HUES48 (cell line): ENCODE data around the gene TANK.
"Not testable (repeated sequence)": the region's sequence is repeated elsewhere in the genome, so short reads cannot be mapped to it uniquely, and the experiment has no call there.

Experiments used
- H3K27ac ChIP-seq: one replicate; pipeline ENCODE4 v1.7.0; 2013; ENCODE audit warnings: low read depth, low read length, inconsistent platforms
- H3K27me3 ChIP-seq: 2 replicates; pipeline ENCODE4 v1.6.1; 2013; ENCODE audit warnings: mild to moderate bottlenecking, low read length; ENCODE audit not compliant: control insufficient read depth, insufficient read depth
- H3K36me3 ChIP-seq: 2 replicates; pipeline ENCODE4 v1.6.1; 2013; ENCODE audit warnings: low read length; ENCODE audit not compliant: control insufficient read depth, insufficient read depth
- H3K4me1 ChIP-seq: 2 replicates; pipeline ENCODE4 v1.6.1; 2013; ENCODE audit warnings: mild to moderate bottlenecking, low read length; ENCODE audit not compliant: control insufficient read depth, insufficient read depth
- H3K4me3 ChIP-seq: 2 replicates; pipeline ENCODE4 v1.5.1; 2013; ENCODE audit warnings: mild to moderate bottlenecking, low read depth, low read length
- H3K9ac ChIP-seq: 2 replicates; pipeline ENCODE4 v1.6.1; 2013; ENCODE audit warnings: mild to moderate bottlenecking, low read depth, low read length, moderate library complexity
- H3K9me3 ChIP-seq: 2 replicates; pipeline ENCODE4 v1.6.1; 2013; ENCODE audit warnings: low read length; ENCODE audit not compliant: control insufficient read depth, insufficient read depth

The TANK gene

GRCh38 chr2:161280906-161281323 is 120.7 kb downstream of the TANK start:
- H3K27ac ChIP-seq, H3K9ac ChIP-seq, H3K36me3 ChIP-seq, H3K4me3 ChIP-seq, H3K4me1 ChIP-seq, H3K27me3 ChIP-seq: not testable (repeated sequence)
- peaks cover 15% of the 10 kb centered on the region for H3K9me3 ChIP-seq

- not testable (repeated sequence) for H3K36me3 ChIP-seq, H3K27me3 ChIP-seq, H3K9ac ChIP-seq, H3K4me3 ChIP-seq, H3K4me1 ChIP-seq, H3K27ac ChIP-seq
- H3K9me3 ChIP-seq, result peaks cover 19% of the 10 kb centered on the region
Measured at GRCh38 chr2:161281615-161282310, 121.5 kb downstream of the TANK start.

- not testable (repeated sequence) for H3K27ac ChIP-seq, H3K4me1 ChIP-seq, H3K9ac ChIP-seq, H3K27me3 ChIP-seq, H3K36me3 ChIP-seq, H3K4me3 ChIP-seq
- peaks cover 19% of the 10 kb centered on the region for H3K9me3 ChIP-seq
Measured at GRCh38 chr2:161282311-161282644, 122.0 kb downstream of the TANK start.

- Histone ChIP-seq H3K9ac (no peak overlapping the region), H3K4me3 (no peak overlapping the region), H3K4me1 (no peaks in the 10 kb centered on the region), H3K36me3 (no peaks in the 10 kb centered on the region), H3K27ac (no peak overlapping the region), H3K9me3 (peaks cover 15% of the 10 kb centered on the region), H3K27me3 (no peaks in the 10 kb centered on the region)
Measured at GRCh38 chr2:161283926-161284325, 123.7 kb downstream of the TANK start.
